A549 (cell line): ENCODE data around the gene JUP.

Experiments used
- JUN ChIP-seq, 2 experiments: fragments of >200 bp; sonication (Bioruptor Twin); formaldehyde crosslinking; IDR thresholded peaks; 2 replicates in 1 of 2; 3 replicates in 1 of 2; pipeline ENCODE4 v1.6.1; 2016 to 2017
- ZSCAN20 ChIP-seq: fragments of 250-450 bp; sonication (Bioruptor Pico); IDR thresholded peaks from 2 replicates; pipeline ENCODE4 v1.8.0; 2022; ENCODE audit warnings: mild to moderate bottlenecking, moderate library complexity

GRCh38 chr17:41792845-41793783 lies 6.6 kb upstream of the JUP start:
- TF ChIP-seq ZSCAN20 (CRISPR knock-in tag) (no peak), JUN (IDR thresholded peaks at IDR 0.05) (peak; percentile 5 to 48; a peak in 2 of 5 replicates)
